Kidney (tissue), 14 donors: ENCODE measurements around the gene CAVIN1. TPM values are rescaled to one million over a fixed set of nuclear protein-coding genes. Genes with fewer than 3 reads are reported as not detected.

Experiments used
- DNase-seq, 5 donors: peaks; one replicate each; pipeline ENCODE4 v3.0.0-alpha.2; 2013 to 2020
- FAIRE-seq: peaks from 2 replicates; lab custom pipeline; 2012; peaks lifted over from hg19 to GRCh38; lab: Jason Lieb, UNC
- H3K27ac ChIP-seq, 2 donors: one replicate each; pipeline ENCODE4 v1.7.0; 2013; ENCODE audit warnings: low read depth in 2 of 2, low read length in 2 of 2, inconsistent platforms in 1 of 2
- H3K27me3 ChIP-seq: one replicate; pipeline ENCODE4 v1.7.1; 2013; ENCODE audit warnings: low read length, inconsistent platforms; ENCODE audit not compliant: control insufficient read depth, insufficient read depth
- H3K36me3 ChIP-seq, 3 donors: one replicate each; pipeline versions ENCODE4 v1.7.0 to v1.7.1; 2013; ENCODE audit warnings: low read length in 3 of 3, control low read depth in 1 of 3, inconsistent platforms in 1 of 3; ENCODE audit not compliant: insufficient read depth in 3 of 3, control insufficient read depth in 2 of 3
- H3K4me1 ChIP-seq, 3 donors: one replicate each; pipeline versions ENCODE4 v1.7.0 to v1.7.1; 2013; ENCODE audit warnings: low read length in 3 of 3, inconsistent platforms in 1 of 3, low read depth in 1 of 3; ENCODE audit not compliant: control insufficient read depth in 2 of 3, insufficient read depth in 2 of 3
- H3K4me3 ChIP-seq, 3 donors: one replicate each; pipeline versions ENCODE4 v1.7.0 to v1.8.1; 2013; ENCODE audit warnings: low read length in 3 of 3, control low read depth in 1 of 3, inconsistent platforms in 1 of 3
- H3K9ac ChIP-seq, 3 donors: one replicate each; pipeline versions ENCODE4 v1.7.0 to v1.7.1; 2013; ENCODE audit warnings: low read length in 3 of 3, control low read depth in 1 of 3, inconsistent platforms in 1 of 3
- H3K9me3 ChIP-seq, 3 donors: one replicate each; pipeline versions ENCODE4 v1.7.0 to v1.7.1; 2013; ENCODE audit warnings: low read length in 3 of 3, control low read depth in 1 of 3, inconsistent platforms in 1 of 3; ENCODE audit not compliant: control insufficient read depth in 2 of 3, insufficient read depth in 1 of 3
- intact Hi-C: fragments of 100-400 bp; cut with DNase I; formaldehyde crosslinking; loops from one replicate; pipeline ENCODE4 v1.11.1; 2022
- polyA plus RNA-seq: library from polyadenylated mRNA; stranded (reverse); fragments of 350-450 nt; fragmentation: Illumina TruSeq; extraction: RNeasy Lipid Tissue Mini Kit (QIAGEN cat#74804); gene quantifications from one replicate; pipeline ENCODE4 v1.2.3, GENCODE V29; 2014; ENCODE audit warnings: low read depth, low replicate concordance; ENCODE audit not compliant: insufficient read depth
- total RNA-seq: library from RNA; stranded (reverse); fragmentation: NEBNext Ultra II Directional; extraction: Animal tissue kit (Norgen Biotek cat#: 25700); gene quantifications from one replicate; pipeline ENCODE4 v1.2.1, GENCODE V29; 2021
- TF ChIP-seq, protein P1 (sequence below): IDR thresholded peaks from 3 replicates; pipeline ENCODE4 v1.5.1; 2012; ENCODE audit warnings: mild to moderate bottlenecking, moderate library complexity, borderline replicate concordance; ENCODE audit not compliant: insufficient read depth; ENCODE audit errors: extremely low read depth
- donor health status: control.
- donor health status: control.
- donor health status: control.
- donor health status: control.
- donor health status: control.
- donor health status: DM: yes; HTN: yes; CAD: no.
- donor health status: Normal renal cell carcinoma (clear cell type).

CAVIN1 gene
- total and polyA plus RNA-seq, 2 donors from 2014 or later: 67.1 to 204 TPM

DNA sequence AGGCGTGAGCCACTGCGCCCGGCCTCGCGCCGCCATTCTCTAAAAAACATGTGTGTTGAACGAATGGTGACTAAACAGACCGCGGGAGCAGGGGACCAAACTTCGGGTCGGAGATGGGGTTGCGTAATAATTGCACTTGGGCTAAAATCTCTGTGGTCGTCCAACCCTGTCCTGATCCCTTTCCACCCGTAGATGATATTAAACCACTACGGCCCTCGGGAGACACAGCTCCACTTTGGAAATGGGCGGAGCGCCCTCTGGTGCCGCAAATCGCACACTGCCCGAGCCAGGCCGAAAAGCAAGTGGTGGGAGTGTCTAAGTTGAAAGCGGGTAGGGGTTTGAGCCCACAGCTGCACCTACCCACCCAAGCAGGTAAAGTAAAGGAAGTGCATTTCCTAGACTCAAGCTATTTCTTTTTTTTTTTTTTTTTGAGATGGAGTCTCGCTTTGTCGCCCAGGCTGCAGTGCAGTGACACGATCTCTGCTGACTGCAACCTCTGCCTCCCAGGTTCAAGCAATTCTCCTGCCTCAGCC is 17.0 kb downstream of the CAVIN1 start:
- FAIRE-seq: no peak
- no peak overlapping the region for H3K4me3 ChIP-seq

DNA sequence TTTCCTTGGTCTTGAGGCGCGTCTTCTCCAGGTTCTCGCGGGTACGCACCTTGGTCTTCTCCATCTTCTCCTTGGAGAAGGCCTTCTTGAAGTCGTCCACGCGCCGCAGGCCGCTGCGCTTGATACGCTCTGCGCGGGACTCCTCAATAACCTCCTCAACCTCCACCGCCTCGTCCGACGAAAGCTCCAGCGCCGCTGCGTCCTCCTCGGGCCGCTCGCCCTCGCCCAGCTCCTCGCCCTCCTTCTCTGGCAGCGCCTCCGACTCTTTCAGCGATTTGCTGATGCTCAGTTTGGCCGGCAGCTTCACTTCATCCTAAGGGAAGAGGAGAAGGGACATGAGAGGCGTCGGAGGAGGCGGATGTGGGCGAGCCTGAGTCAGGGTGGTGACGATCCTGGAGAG is 18.0 kb downstream of the CAVIN1 start:
- intact Hi-C loops: loop anchor here (5.0 kb wide), 1 partner anchor 88 kb away; no protein-coding TSS in a partner anchor
- Histone ChIP-seq H3K27me3 (no peaks in the 10 kb centered on the region), H3K9me3 (no peaks in the 10 kb centered on the region), H3K27ac (no peak overlapping the region), H3K36me3 (peaks cover 0 to 2% (median 0%) of the 10 kb centered on the region in 3 donors), H3K4me1 (peaks cover 0 to 15% (median 5%) of the 10 kb centered on the region in 3 donors), H3K9ac (no peak overlapping the region), H3K4me3 (no peak overlapping the region)
- TF ChIP-seq, protein P1, sequence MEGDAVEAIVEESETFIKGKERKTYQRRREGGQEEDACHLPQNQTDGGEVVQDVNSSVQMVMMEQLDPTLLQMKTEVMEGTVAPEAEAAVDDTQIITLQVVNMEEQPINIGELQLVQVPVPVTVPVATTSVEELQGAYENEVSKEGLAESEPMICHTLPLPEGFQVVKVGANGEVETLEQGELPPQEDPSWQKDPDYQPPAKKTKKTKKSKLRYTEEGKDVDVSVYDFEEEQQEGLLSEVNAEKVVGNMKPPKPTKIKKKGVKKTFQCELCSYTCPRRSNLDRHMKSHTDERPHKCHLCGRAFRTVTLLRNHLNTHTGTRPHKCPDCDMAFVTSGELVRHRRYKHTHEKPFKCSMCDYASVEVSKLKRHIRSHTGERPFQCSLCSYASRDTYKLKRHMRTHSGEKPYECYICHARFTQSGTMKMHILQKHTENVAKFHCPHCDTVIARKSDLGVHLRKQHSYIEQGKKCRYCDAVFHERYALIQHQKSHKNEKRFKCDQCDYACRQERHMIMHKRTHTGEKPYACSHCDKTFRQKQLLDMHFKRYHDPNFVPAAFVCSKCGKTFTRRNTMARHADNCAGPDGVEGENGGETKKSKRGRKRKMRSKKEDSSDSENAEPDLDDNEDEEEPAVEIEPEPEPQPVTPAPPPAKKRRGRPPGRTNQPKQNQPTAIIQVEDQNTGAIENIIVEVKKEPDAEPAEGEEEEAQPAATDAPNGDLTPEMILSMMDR: no peak
- DNase-seq (no peak), FAIRE-seq (no peak)

More for the DNA sequence above, 17.0 kb downstream of the CAVIN1 start:
- H3K36me3 ChIP-seq: peaks cover 0 to 2% (median 0%) of the 10 kb centered on the region in 3 donors
- DNase-seq: peak; percentile 81 to 91 (median 86)
- peaks cover 0 to 15% (median 0%) of the 10 kb centered on the region in 3 donors for H3K4me1 ChIP-seq
- intact Hi-C loops: loop anchor here (5.0 kb wide), 1 partner anchor 89 kb away; no protein-coding TSS in a partner anchor
- H3K27me3 ChIP-seq: no peaks in the 10 kb centered on the region
- no peak overlapping the region for H3K9ac ChIP-seq
- TF ChIP-seq, protein P1: peak; percentile 95
- H3K9me3 ChIP-seq: no peaks in the 10 kb centered on the region
- H3K27ac ChIP-seq: no peak overlapping the region

DNA sequence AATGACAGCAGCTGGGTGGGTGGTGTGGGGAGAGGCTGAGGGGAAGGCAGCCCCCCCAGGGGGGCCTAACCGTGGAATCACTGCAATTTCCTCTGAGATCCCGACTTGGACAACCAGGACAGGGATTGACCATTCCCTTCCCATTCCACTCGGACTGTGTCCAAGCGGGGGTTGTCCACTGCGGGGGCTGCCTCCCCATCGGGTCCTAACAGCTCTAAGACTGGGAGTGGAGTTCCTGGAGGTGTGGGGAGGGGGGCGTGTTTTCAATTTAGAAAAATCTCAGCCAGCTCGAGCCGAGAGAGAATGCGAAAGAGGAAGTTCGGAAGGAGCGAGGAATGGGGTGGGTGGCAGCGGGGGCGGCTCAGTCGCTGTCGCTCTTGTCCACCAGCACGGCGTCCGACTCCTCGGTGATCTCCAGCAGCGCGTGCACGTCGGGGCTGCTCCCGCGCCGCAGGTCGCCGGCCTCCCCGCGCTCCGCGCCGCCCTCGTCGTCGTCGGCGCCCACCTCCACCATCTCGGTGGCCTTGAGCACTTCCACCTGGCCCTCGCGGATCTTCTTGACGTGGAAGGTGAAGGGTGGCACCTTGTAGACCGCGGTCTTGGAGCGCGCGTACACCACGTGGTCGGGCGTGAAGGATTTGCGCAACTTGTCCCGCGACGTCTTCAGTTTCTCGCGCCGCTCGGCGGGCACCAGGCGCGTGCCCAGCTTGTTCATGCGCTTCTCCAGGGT is 18.6 kb downstream of the CAVIN1 start:
- DNase-seq (no peak), FAIRE-seq (no peak)
- Histone ChIP-seq H3K27me3 (no peaks in the 10 kb centered on the region), H3K4me3 (no peak overlapping the region), H3K36me3 (peaks cover 0 to 2% (median 0%) of the 10 kb centered on the region in 3 donors), H3K4me1 (peaks cover 0 to 15% (median 5%) of the 10 kb centered on the region in 3 donors), H3K27ac (no peak overlapping the region), H3K9ac (no peak overlapping the region), H3K9me3 (no peaks in the 10 kb centered on the region)
- TF ChIP-seq, protein P1: no peak
- intact Hi-C loops: loop anchor here (5.0 kb wide), 1 partner anchor 87 kb away; no protein-coding TSS in a partner anchor
